ENCODE measurements around the gene PDCD1. TPM values are rescaled to one million over a fixed set of nuclear protein-coding genes. Genes with fewer than 3 reads are reported as not detected.

PDCD1 gene
- total RNA-seq, 4 donors from 2014 or later: not detected

DNA sequence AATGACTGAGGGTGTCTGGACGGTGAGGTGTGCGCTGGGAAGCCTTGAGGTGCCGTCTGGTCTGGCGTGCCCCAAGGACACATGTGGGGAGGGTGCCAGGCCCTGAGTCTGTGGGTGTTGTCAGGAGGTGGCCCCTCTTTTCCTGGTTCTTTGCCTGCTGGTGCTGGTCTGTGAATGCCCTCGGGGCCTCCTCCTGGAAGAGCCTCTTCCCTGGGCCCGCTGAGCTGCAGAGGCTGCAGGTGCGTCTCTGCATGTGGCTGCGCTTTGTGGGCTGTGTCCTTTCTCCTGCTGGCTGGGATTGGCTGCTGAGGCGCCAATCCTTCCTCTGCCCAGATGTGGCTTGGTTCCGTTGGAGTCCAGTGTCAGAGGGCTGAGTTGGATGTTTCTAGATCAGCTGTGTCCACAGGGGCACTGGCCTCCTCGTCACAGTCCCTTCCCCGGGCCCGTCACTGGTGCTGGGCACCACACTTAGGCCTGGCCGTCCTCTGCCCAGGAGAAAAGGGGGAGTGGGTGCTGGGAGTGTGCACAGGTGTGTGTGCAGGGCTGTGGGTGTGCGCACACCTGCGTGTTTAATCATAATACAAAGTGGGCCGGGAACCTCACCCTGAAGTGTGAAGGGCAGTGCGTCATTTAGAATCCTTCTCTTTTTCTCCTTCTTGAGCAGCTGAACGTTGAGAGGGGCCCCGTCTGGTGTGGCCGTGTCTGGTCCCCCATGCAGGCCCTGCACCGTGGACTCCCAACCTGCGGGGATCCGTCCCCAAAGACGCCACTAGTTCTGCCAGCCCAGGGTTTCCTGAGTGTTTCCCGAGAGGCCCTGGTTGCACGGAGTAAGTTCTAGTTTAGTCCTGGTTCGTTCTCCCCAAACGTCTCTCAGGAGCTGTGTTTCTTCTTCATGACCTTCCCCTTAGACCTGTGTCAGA is 46.4 kb upstream of the PDCD1 start:
- DNase-seq (ENCODE audit: low spot score in 2 of 2): peak; percentile 38 to 67
- H3K4me1 ChIP-seq: peaks cover 25% of the 10 kb centered on the region
- TF ChIP-seq, protein P1, sequence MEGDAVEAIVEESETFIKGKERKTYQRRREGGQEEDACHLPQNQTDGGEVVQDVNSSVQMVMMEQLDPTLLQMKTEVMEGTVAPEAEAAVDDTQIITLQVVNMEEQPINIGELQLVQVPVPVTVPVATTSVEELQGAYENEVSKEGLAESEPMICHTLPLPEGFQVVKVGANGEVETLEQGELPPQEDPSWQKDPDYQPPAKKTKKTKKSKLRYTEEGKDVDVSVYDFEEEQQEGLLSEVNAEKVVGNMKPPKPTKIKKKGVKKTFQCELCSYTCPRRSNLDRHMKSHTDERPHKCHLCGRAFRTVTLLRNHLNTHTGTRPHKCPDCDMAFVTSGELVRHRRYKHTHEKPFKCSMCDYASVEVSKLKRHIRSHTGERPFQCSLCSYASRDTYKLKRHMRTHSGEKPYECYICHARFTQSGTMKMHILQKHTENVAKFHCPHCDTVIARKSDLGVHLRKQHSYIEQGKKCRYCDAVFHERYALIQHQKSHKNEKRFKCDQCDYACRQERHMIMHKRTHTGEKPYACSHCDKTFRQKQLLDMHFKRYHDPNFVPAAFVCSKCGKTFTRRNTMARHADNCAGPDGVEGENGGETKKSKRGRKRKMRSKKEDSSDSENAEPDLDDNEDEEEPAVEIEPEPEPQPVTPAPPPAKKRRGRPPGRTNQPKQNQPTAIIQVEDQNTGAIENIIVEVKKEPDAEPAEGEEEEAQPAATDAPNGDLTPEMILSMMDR (IDR thresholded peaks at IDR 0.05): no peak
- H3K9me3 ChIP-seq: no peaks in the 10 kb centered on the region
- H3K36me3 ChIP-seq: no peaks in the 10 kb centered on the region
- no peak overlapping the region for H3K4me3 ChIP-seq
- no peak overlapping the region for H3K27ac ChIP-seq
- WGBS: 93% methylated on average over 19 of the region's 29 CpGs
- H3K27me3 ChIP-seq: no peaks in the 10 kb centered on the region

GRCh38 chr2:241904011-241904718 is 45.5 kb upstream of the PDCD1 start:
- peak; percentile 54 to 76 for DNase-seq (ENCODE audit: low spot score in 2 of 2)
- no peak overlapping the region for H3K4me3 ChIP-seq
- WGBS: 82% methylated on average over 9 of the region's 19 CpGs
- TF ChIP-seq POLR2AphosphoS5 (IDR thresholded peaks at IDR 0.05): no peak
- TF ChIP-seq POLR2A (IDR thresholded peaks at IDR 0.05): no peak
- no peak for TF ChIP-seq EP300 (IDR thresholded peaks at IDR 0.05)
- TF ChIP-seq, protein P1 (IDR thresholded peaks at IDR 0.05): no peak
- no peaks in the 10 kb centered on the region for H3K9me3 ChIP-seq
- H3K4me1 ChIP-seq: peaks cover 32% of the 10 kb centered on the region
- H3K27ac ChIP-seq: no peak overlapping the region
- H3K27me3 ChIP-seq: no peaks in the 10 kb centered on the region
- no peaks in the 10 kb centered on the region for H3K36me3 ChIP-seq

DNA sequence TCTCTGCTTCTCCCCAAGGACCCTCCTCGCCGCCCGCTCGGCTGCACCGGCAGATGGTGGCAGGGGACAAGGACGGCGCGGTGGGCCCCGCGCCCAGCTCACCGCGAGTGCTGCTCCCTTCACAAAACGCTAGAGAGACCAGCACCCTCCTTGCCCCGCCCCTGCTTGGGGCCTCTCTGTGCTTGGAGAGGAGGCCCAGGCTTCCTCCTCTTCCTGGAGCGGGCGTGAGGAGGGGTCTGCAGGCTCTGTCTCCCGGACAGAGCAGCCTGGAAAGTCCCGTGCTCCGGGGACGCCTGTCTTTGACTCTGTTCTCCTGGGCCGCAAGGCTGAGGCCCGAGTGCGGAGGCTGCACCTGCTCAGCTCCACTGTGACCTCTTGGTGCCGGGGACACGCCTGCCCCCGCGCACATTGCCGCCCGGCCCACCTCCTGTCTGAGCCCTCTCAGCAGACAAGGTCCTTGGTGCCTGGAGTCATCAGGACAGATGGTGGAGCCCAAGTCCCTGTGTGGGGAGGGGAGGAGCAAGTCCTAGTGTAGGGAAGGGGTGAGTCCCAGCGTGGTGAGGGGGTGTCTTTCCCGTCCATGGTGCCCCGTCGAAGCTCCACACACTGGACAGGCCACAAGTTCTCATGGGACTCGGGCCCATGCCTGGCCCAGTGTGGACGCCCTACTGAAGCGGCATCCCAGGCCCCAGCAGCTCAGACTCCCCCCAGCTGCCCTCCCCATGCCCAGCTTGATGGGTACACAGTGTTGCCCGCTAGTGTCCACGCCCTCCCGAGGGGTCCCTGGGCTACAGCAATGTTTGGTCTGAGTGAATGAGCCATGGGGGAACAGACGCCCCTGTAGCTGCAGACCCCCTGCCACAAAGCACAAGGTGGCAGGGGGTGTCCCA is 44.7 kb upstream of the PDCD1 start:
- Histone ChIP-seq H3K4me3 (no peak overlapping the region), H3K27ac (no peak overlapping the region), H3K36me3 (no peaks in the 10 kb centered on the region), H3K27me3 (no peaks in the 10 kb centered on the region), H3K4me1 (peaks cover 39% of the 10 kb centered on the region), H3K9me3 (no peaks in the 10 kb centered on the region)
- TF ChIP-seq EP300 (IDR thresholded peaks at IDR 0.05) (no peak), POLR2AphosphoS5 (IDR thresholded peaks at IDR 0.05) (no peak), POLR2A (IDR thresholded peaks at IDR 0.05) (no peak)
- TF ChIP-seq, protein P1 (IDR thresholded peaks at IDR 0.05): no peak
- WGBS: 91% methylated on average over 21 of the region's 40 CpGs
- peak; percentile 60 to 74 for DNase-seq (ENCODE audit: low spot score in 2 of 2)

DNA sequence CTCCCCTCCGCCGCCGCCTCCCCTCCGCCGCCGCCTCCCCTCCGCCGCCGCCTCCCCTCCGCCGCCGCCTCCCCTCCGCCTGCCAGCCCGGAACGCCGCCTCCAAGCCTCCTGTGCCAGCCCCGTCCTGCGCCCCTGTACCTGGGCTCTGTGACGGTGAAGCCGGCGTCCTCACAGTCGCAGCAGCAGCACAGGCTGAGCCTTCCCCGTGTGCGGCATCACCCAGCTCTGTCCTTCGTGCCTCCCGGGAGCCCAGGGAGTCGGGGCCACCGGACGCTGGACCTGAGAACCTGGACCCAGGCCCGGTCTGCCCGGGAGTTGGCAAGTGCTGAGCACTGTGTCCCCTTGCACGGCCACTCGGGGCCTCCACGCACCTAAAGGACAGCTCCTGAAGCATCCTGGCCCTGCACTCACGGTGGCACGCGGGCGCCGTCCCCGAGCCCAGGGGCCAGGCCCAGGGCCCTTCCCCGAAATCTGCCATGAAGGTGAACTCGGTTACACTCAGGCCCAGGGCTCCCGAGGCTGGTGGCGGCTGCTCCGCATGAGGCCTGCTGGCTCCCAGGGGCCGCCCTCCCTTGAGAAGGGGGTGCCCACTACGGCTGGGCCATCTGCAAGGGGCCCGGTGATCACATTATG is 43.8 kb upstream of the PDCD1 start:
- WGBS: 36% methylated on average over 12 of the region's 48 CpGs
- H3K27me3 ChIP-seq: no peaks in the 10 kb centered on the region
- DNase-seq (ENCODE audit: low spot score in 2 of 2): peak; percentile 58 to 76
- H3K9me3 ChIP-seq: no peaks in the 10 kb centered on the region
- H3K4me3 ChIP-seq: peak overlapping the region; percentile 28
- TF ChIP-seq POLR2AphosphoS5 (IDR thresholded peaks at IDR 0.05) (no peak), POLR2A (IDR thresholded peaks at IDR 0.05) (no peak), EP300 (IDR thresholded peaks at IDR 0.05) (no peak)
- TF ChIP-seq, protein P1 (IDR thresholded peaks at IDR 0.05): no peak
- H3K36me3 ChIP-seq: no peaks in the 10 kb centered on the region
- peaks cover 39% of the 10 kb centered on the region for H3K4me1 ChIP-seq
- H3K27ac ChIP-seq: peak overlapping the region; percentile 64

All from suprapubic skin (tissue), 4 donors.